ENCODE measurements around the gene SLC6A8.
"Not testable (repeated sequence)": the region's sequence is repeated elsewhere in the genome, so short reads cannot be mapped to it uniquely, and the experiment has no call there.

Gene SLC6A8

GRCh38 chrX:153704021-153704526, 16.3 kb downstream of the SLC6A8 start:
- Histone ChIP-seq H3K27me3 (ENCODE audit: low read depth, low read length) (no peaks in the 10 kb centered on the region), H3K27ac (ENCODE audit: low read length) (no peak overlapping the region), H3K9me3 (ENCODE audit: insufficient read depth, low read length) (no peaks in the 10 kb centered on the region), H3K4me3 (ENCODE audit: low read length) (no peak overlapping the region), H3K36me3 (replicated peaks; ENCODE audit: low read depth, low read length) (no peaks in the 10 kb centered on the region), H2AFZ (ENCODE audit: low read depth, low read length) (no peak overlapping the region), H4K20me1 (ENCODE audit: insufficient read depth, low read length) (no peaks in the 10 kb centered on the region), H3K79me2 (ENCODE audit: low read length) (no peaks in the 10 kb centered on the region), H3K4me2 (ENCODE audit: low read length) (no peak overlapping the region), H3K9ac (ENCODE audit: low read length) (no peak overlapping the region), H3K4me1 (ENCODE audit: low read length) (no peaks in the 10 kb centered on the region)
- TF ChIP-seq EZH2phosphoT487 (IDR thresholded peaks at IDR 0.05; ENCODE audit: low read depth): no peak
- no peak for TF ChIP-seq CTCF (IDR thresholded peaks at IDR 0.05; ENCODE audit: low read depth, low read length)

- not testable (repeated sequence) for H3K9ac ChIP-seq (ENCODE audit: low read length); H2AFZ ChIP-seq (ENCODE audit: low read depth, low read length); H3K4me3 ChIP-seq (ENCODE audit: low read length); H4K20me1 ChIP-seq (ENCODE audit: insufficient read depth, low read length); H3K27ac ChIP-seq (ENCODE audit: low read length); H3K4me1 ChIP-seq (ENCODE audit: low read length); H3K79me2 ChIP-seq (ENCODE audit: low read length); H3K36me3 ChIP-seq (replicated peaks; ENCODE audit: low read depth, low read length); H3K9me3 ChIP-seq (ENCODE audit: insufficient read depth, low read length); H3K4me2 ChIP-seq (ENCODE audit: low read length); H3K27me3 ChIP-seq (ENCODE audit: low read depth, low read length)
These were observed 17.1 kb downstream of the SLC6A8 start for GRCh38 chrX:153704631-153705402.

GRCh38 chrX:153705403-153706060, 17.8 kb downstream of the SLC6A8 start:
- H3K9me3 ChIP-seq (ENCODE audit: insufficient read depth, low read length); H3K27me3 ChIP-seq (ENCODE audit: low read depth, low read length); H3K36me3 ChIP-seq (replicated peaks; ENCODE audit: low read depth, low read length); H3K4me2 ChIP-seq (ENCODE audit: low read length); H2AFZ ChIP-seq (ENCODE audit: low read depth, low read length); H3K9ac ChIP-seq (ENCODE audit: low read length); H3K4me3 ChIP-seq (ENCODE audit: low read length); H4K20me1 ChIP-seq (ENCODE audit: insufficient read depth, low read length); H3K4me1 ChIP-seq (ENCODE audit: low read length); H3K79me2 ChIP-seq (ENCODE audit: low read length); H3K27ac ChIP-seq (ENCODE audit: low read length): not testable (repeated sequence)

GRCh38 chrX:153706799-153707198, 19.1 kb downstream of the SLC6A8 start:
- H3K4me2 ChIP-seq (ENCODE audit: low read length): no peak overlapping the region
- no peaks in the 10 kb centered on the region for H3K36me3 ChIP-seq (replicated peaks; ENCODE audit: low read depth, low read length)
- no peaks in the 10 kb centered on the region for H4K20me1 ChIP-seq (ENCODE audit: insufficient read depth, low read length)
- H3K4me3 ChIP-seq (ENCODE audit: low read length): no peak overlapping the region
- no peaks in the 10 kb centered on the region for H3K4me1 ChIP-seq (ENCODE audit: low read length)
- no peaks in the 10 kb centered on the region for H3K79me2 ChIP-seq (ENCODE audit: low read length)
- TF ChIP-seq CTCF (IDR thresholded peaks at IDR 0.05; ENCODE audit: low read depth, low read length) (no peak), EZH2phosphoT487 (IDR thresholded peaks at IDR 0.05; ENCODE audit: low read depth) (no peak)
- H3K9ac ChIP-seq (ENCODE audit: low read length): no peak overlapping the region
- H3K27ac ChIP-seq (ENCODE audit: low read length): no peak overlapping the region
- no peaks in the 10 kb centered on the region for H3K27me3 ChIP-seq (ENCODE audit: low read depth, low read length)
- H2AFZ ChIP-seq (ENCODE audit: low read depth, low read length): no peak overlapping the region
- H3K9me3 ChIP-seq (ENCODE audit: insufficient read depth, low read length): no peaks in the 10 kb centered on the region

GRCh38 chrX:153707406-153707805, 19.7 kb downstream of the SLC6A8 start:
- Histone ChIP-seq H4K20me1 (ENCODE audit: insufficient read depth, low read length) (no peaks in the 10 kb centered on the region), H3K36me3 (replicated peaks; ENCODE audit: low read depth, low read length) (no peaks in the 10 kb centered on the region)
- no peak for TF ChIP-seq CTCF (IDR thresholded peaks at IDR 0.05; ENCODE audit: low read depth, low read length)

More at GRCh38 chrX:153707406-153707805, 19.7 kb downstream of the SLC6A8 start:
- Histone ChIP-seq H3K9me3 (ENCODE audit: insufficient read depth, low read length) (no peaks in the 10 kb centered on the region), H3K4me1 (ENCODE audit: low read length) (no peaks in the 10 kb centered on the region), H2AFZ (ENCODE audit: low read depth, low read length) (no peak overlapping the region), H3K4me3 (ENCODE audit: low read length) (no peak overlapping the region), H3K27ac (ENCODE audit: low read length) (no peak overlapping the region), H3K27me3 (ENCODE audit: low read depth, low read length) (no peaks in the 10 kb centered on the region), H3K79me2 (ENCODE audit: low read length) (no peaks in the 10 kb centered on the region), H3K4me2 (ENCODE audit: low read length) (no peak overlapping the region), H3K9ac (ENCODE audit: low read length) (no peak overlapping the region)

Data from OCI-LY3 (cell line).